GM18505 (cell line): ENCODE data around the gene FAAP20.

Experiments used
- ATAC-seq: cut with Tn5 transposase; IDR thresholded peaks from one replicate; pipeline ENCODE4 v1.9.1; 2021; ENCODE audit not compliant: unreplicated experiment
- POLR2A ChIP-seq: IDR thresholded peaks from 4 replicates; pipeline ENCODE4 v1.6.1; 2011; ENCODE audit warnings: borderline replicate concordance; ENCODE audit not compliant: insufficient read depth, insufficient read length; ENCODE audit errors: extremely low read depth

The FAAP20 gene

GRCh38 chr1:2169200-2169836, 25.3 kb downstream of the FAAP20 start:
- ATAC-seq, result no peak
- TF ChIP-seq POLR2A, result no peak

- no peak for ATAC-seq
- no peak for TF ChIP-seq POLR2A
Measured at GRCh38 chr1:2168535-2168934, 26.0 kb downstream of the FAAP20 start.

GRCh38 chr1:2168090-2168489, 26.5 kb downstream of the FAAP20 start:
- no peak for ATAC-seq
- no peak for TF ChIP-seq POLR2A

- no peak for TF ChIP-seq POLR2A
- no peak for ATAC-seq
Measured at GRCh38 chr1:2166695-2167094, 27.9 kb downstream of the FAAP20 start.

- TF ChIP-seq POLR2A, result no peak
- ATAC-seq, result no peak
Measured at GRCh38 chr1:2166254-2166653, 28.3 kb downstream of the FAAP20 start.

- ATAC-seq, result no peak
- no peak for TF ChIP-seq POLR2A
Measured at GRCh38 chr1:2165646-2166045, 28.9 kb downstream of the FAAP20 start.

GRCh38 chr1:2163205-2163604, 31.4 kb downstream of the FAAP20 start:
- TF ChIP-seq POLR2A, result no peak
- ATAC-seq, result no peak

- TF ChIP-seq POLR2A, result no peak
- no peak for ATAC-seq
Measured at GRCh38 chr1:2160451-2161300, 33.9 kb downstream of the FAAP20 start.

GRCh38 chr1:2159124-2159523, 35.4 kb downstream of the FAAP20 start:
- no peak for TF ChIP-seq POLR2A
- no peak for ATAC-seq

- no peak for ATAC-seq
- TF ChIP-seq POLR2A, result no peak
Measured at GRCh38 chr1:2158272-2158671, 36.3 kb downstream of the FAAP20 start.

- ATAC-seq, result no peak
- TF ChIP-seq POLR2A, result no peak
Measured at GRCh38 chr1:2157856-2158255, 36.7 kb downstream of the FAAP20 start.

- ATAC-seq, result no peak
- no peak for TF ChIP-seq POLR2A
Measured at GRCh38 chr1:2156866-2157265, 37.7 kb downstream of the FAAP20 start.

GRCh38 chr1:2155788-2156187, 38.8 kb downstream of the FAAP20 start:
- no peak for ATAC-seq
- TF ChIP-seq POLR2A, result no peak

- ATAC-seq, result no peak
- TF ChIP-seq POLR2A, result no peak
Measured at GRCh38 chr1:2155147-2155598, 39.4 kb downstream of the FAAP20 start.
